IPS DF 19.7 (cell line): ENCODE results near the gene GTF2I.
"Not testable (repeated sequence)": the region's sequence is repeated elsewhere in the genome, so short reads cannot be mapped to it uniquely, and the experiment has no call there.

ENCODE experiments used
- DNase-seq: peaks from one replicate; pipeline ENCODE4 v3.0.0-alpha.2; 2013; ENCODE audit warnings: low read depth, low spot score

The GTF2I gene

GRCh38 chr7:74656441-74656836, 1.1 kb upstream of the GTF2I start:
- DNase-seq: no peak

- DNase-seq: no peak
Measured at GRCh38 chr7:74656837-74657691, 454 bp upstream of the GTF2I start.

- no peak for DNase-seq
Measured at GRCh38 chr7:74658178-74659004, 873 bp downstream of the GTF2I start.

- not testable (repeated sequence) for DNase-seq
Measured at GRCh38 chr7:74660202-74660601, 2.7 kb downstream of the GTF2I start.

GRCh38 chr7:74661836-74662794, 4.6 kb downstream of the GTF2I start:
- DNase-seq: not testable (repeated sequence)

GRCh38 chr7:74665296-74665938, 7.9 kb downstream of the GTF2I start:
- no peak for DNase-seq

- DNase-seq: not testable (repeated sequence)
Measured at GRCh38 chr7:74667013-74667412, 9.5 kb downstream of the GTF2I start.

GRCh38 chr7:74667520-74667919, 10.0 kb downstream of the GTF2I start:
- DNase-seq: not testable (repeated sequence)

GRCh38 chr7:74671602-74672001, 14.1 kb downstream of the GTF2I start:
- DNase-seq: no peak

- no peak for DNase-seq
Measured at GRCh38 chr7:74672343-74672915, 14.9 kb downstream of the GTF2I start.

GRCh38 chr7:74674166-74674565, 16.6 kb downstream of the GTF2I start:
- DNase-seq: no peak

GRCh38 chr7:74682829-74683228, 25.3 kb downstream of the GTF2I start:
- DNase-seq: no peak

- no peak for DNase-seq
Measured at GRCh38 chr7:74683799-74684198, 26.3 kb downstream of the GTF2I start.

- no peak for DNase-seq
Measured at GRCh38 chr7:74684473-74684872, 27.0 kb downstream of the GTF2I start.

- no peak for DNase-seq
Measured at GRCh38 chr7:74684921-74685320, 27.4 kb downstream of the GTF2I start.

- no peak for DNase-seq
Measured at GRCh38 chr7:74690474-74690873, 33.0 kb downstream of the GTF2I start.

- DNase-seq: not testable (repeated sequence)
Measured at GRCh38 chr7:74704419-74704818, 46.9 kb downstream of the GTF2I start.

GRCh38 chr7:74707238-74707637, 49.7 kb downstream of the GTF2I start:
- no peak for DNase-seq

- no peak for DNase-seq
Measured at GRCh38 chr7:74708569-74709275, 51.2 kb downstream of the GTF2I start.
